ENCODE data around the gene TEP1. TPM values are rescaled to one million over a fixed set of nuclear protein-coding genes. Genes with fewer than 3 reads are reported as not detected.

The TEP1 gene
- total RNA-seq, 1 donor = 22.0 TPM

- no peak overlapping the region for H3K4me3 ChIP-seq (ENCODE audit: low read depth, low read length)
- DNase-seq (ENCODE audit: low read depth) = no peak
- TF ChIP-seq, protein P1, sequence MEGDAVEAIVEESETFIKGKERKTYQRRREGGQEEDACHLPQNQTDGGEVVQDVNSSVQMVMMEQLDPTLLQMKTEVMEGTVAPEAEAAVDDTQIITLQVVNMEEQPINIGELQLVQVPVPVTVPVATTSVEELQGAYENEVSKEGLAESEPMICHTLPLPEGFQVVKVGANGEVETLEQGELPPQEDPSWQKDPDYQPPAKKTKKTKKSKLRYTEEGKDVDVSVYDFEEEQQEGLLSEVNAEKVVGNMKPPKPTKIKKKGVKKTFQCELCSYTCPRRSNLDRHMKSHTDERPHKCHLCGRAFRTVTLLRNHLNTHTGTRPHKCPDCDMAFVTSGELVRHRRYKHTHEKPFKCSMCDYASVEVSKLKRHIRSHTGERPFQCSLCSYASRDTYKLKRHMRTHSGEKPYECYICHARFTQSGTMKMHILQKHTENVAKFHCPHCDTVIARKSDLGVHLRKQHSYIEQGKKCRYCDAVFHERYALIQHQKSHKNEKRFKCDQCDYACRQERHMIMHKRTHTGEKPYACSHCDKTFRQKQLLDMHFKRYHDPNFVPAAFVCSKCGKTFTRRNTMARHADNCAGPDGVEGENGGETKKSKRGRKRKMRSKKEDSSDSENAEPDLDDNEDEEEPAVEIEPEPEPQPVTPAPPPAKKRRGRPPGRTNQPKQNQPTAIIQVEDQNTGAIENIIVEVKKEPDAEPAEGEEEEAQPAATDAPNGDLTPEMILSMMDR (IDR thresholded peaks at IDR 0.05; ENCODE audit: insufficient read depth, low read depth, low read length) = no peak
These were observed 32.0 kb downstream of the TEP1 start for GRCh38 chr14:20381341-20381740.

- TF ChIP-seq, protein P1 (IDR thresholded peaks at IDR 0.05; ENCODE audit: insufficient read depth, low read depth, low read length) = no peak
- no peak for DNase-seq (ENCODE audit: low read depth)
- H3K4me3 ChIP-seq (ENCODE audit: low read depth, low read length) = no peak overlapping the region
These were observed 32.6 kb downstream of the TEP1 start for GRCh38 chr14:20380681-20381080.

DNA sequence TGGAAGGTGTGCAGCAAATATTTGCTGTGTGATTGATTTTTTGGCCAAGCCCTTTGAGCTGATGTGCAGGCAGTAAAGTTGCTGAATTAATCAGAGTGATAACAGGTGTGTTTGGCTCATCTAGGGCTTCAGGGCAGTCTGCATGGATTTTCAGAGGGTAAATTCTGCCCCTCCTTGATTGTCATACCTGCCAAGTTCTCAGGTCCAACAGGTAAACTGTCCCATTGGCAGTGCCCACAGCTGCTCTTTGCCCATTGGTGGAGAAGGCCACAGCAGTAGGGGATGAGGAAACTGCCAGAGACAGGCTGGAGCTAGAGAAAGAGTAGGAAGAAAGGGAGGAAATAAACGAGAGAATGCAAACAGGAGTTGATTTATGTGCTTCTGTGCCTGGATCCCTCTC lies 33.6 kb downstream of the TEP1 start:
- no peak overlapping the region for H3K4me3 ChIP-seq (ENCODE audit: low read depth, low read length)
- DNase-seq (ENCODE audit: low read depth) = no peak
- TF ChIP-seq, protein P1 (IDR thresholded peaks at IDR 0.05; ENCODE audit: insufficient read depth, low read depth, low read length) = no peak

GRCh38 chr14:20377171-20377570 lies 36.1 kb downstream of the TEP1 start:
- no peak overlapping the region for H3K4me3 ChIP-seq (ENCODE audit: low read depth, low read length)
- DNase-seq (ENCODE audit: low read depth) = no peak

DNA sequence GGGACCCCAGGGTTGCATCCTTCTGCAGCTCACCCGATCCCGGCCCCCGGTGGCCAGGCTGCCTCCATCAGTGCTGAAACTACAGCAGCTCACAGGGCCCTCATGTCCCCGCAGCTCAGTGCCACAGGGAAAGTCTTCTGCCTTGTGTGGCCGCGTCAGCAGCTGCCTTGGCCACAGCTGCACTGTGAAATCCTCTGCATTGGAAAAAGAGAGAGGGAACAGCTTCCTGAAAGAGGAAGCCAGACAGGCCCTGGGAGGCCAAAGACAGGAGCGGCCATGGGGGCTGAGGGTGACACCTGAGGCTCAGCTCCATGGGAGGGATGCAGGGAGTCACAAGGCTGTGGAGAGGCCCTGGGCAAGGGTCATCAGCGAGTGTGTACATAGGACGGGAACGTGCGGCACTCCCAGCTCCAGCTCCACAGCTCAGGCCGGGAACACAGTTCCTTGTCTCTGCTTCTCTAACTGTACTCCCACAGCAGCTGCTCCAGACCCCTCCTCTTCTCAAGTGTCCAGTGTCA lies 37.2 kb downstream of the TEP1 start:
- no peak overlapping the region for H3K4me3 ChIP-seq (ENCODE audit: low read depth, low read length)
- TF ChIP-seq, protein P1 (IDR thresholded peaks at IDR 0.05; ENCODE audit: insufficient read depth, low read depth, low read length) = no peak
- DNase-seq (ENCODE audit: low read depth) = no peak

More at GRCh38 chr14:20377171-20377570, 36.1 kb downstream of the TEP1 start:
- TF ChIP-seq, protein P1 (IDR thresholded peaks at IDR 0.05; ENCODE audit: insufficient read depth, low read depth, low read length) = no peak

GRCh38 chr14:20375471-20375870 lies 37.8 kb downstream of the TEP1 start:
- H3K4me3 ChIP-seq (ENCODE audit: low read depth, low read length) = no peak overlapping the region
- no peak for DNase-seq (ENCODE audit: low read depth)
- TF ChIP-seq, protein P1 (IDR thresholded peaks at IDR 0.05; ENCODE audit: insufficient read depth, low read depth, low read length) = no peak

- DNase-seq (ENCODE audit: low read depth) = no peak
- TF ChIP-seq, protein P1 (IDR thresholded peaks at IDR 0.05; ENCODE audit: insufficient read depth, low read depth, low read length) = no peak
- H3K4me3 ChIP-seq (ENCODE audit: low read depth, low read length) = no peak overlapping the region
These were observed 40.5 kb downstream of the TEP1 start for GRCh38 chr14:20372796-20373195.

Data from fibroblast of villous mesenchyme (primary cell).